GM23338 (cell line): ENCODE data around the gene SEPTIN8. TPM values are rescaled to one million over a fixed set of nuclear protein-coding genes. Genes with fewer than 3 reads are reported as not detected.

Experiments
- ATAC-seq: fragments of 200-7000 bp; cut with Tn5 transposase; 3 replicates; pipeline ENCODE4 v1.9.1; 2020
- DNase-seq: peaks from one replicate; pipeline ENCODE4 v3.0.0-alpha.2; 2015; ENCODE audit warnings: low spot score
- H2AFZ ChIP-seq: fragments of 200-600 bp; sonication (generic); 2 replicates; pipeline ENCODE4 v1.8.0; 2016; ENCODE audit warnings: antibody characterized with exemption, mild to moderate bottlenecking, moderate library complexity
- H3F3A ChIP-seq: fragments of 200-600 bp; sonication (generic); replicated peaks from 2 replicates; pipeline ENCODE4 v1.8.0; 2017; ENCODE audit warnings: antibody characterized with exemption, mixed run types, low read depth
- H3K27ac ChIP-seq: fragments of 200-600 bp; sonication (generic); 2 replicates; pipeline ENCODE4 v1.6.1; 2016; ENCODE audit warnings: low read depth
- H3K27me3 ChIP-seq: fragments of 200-600 bp; sonication (generic); 2 replicates; pipeline ENCODE4 v1.8.0; 2016; ENCODE audit warnings: mild to moderate bottlenecking, mixed run types, moderate library complexity; ENCODE audit not compliant: insufficient read depth
- H3K36me3 ChIP-seq: fragments of 200-600 bp; sonication (generic); 2 replicates; pipeline ENCODE4 v1.8.0; 2016; ENCODE audit warnings: mild to moderate bottlenecking; ENCODE audit not compliant: insufficient read depth
- H3K4me1 ChIP-seq: fragments of 200-600 bp; sonication (generic); 2 replicates; pipeline ENCODE4 v1.8.0; 2016; ENCODE audit warnings: mild to moderate bottlenecking, moderate library complexity; ENCODE audit not compliant: insufficient read depth
- H3K4me2 ChIP-seq: fragments of 200-600 bp; sonication (generic); 2 replicates; pipeline ENCODE4 v1.7.1; 2017; ENCODE audit warnings: mixed run types
- H3K4me3 ChIP-seq: fragments of 200-600 bp; sonication (generic); 2 replicates; pipeline ENCODE4 v1.6.1; 2016; ENCODE audit warnings: mixed run types
- H3K79me2 ChIP-seq: fragments of 200-600 bp; sonication (generic); replicated peaks from 2 replicates; pipeline ENCODE4 v1.8.0; 2017; ENCODE audit warnings: mild to moderate bottlenecking; ENCODE audit not compliant: insufficient read depth
- H3K9me2 ChIP-seq: fragments of 200-600 bp; sonication (generic); 2 replicates; pipeline ENCODE4 v1.8.0; 2017; ENCODE audit not compliant: insufficient read depth
- H4K20me1 ChIP-seq: fragments of 200-600 bp; sonication (generic); replicated peaks from 2 replicates; pipeline ENCODE4 v1.8.0; 2017; ENCODE audit warnings: mild to moderate bottlenecking; ENCODE audit not compliant: insufficient read depth
- H3K27ac Mint-ChIP-seq: 2 replicates; pipeline ENCODE4 v1.8.0; 2020; ENCODE audit warnings: inconsistent platforms, mild to moderate bottlenecking, moderate library complexity, mixed read lengths
- H3K27me3 Mint-ChIP-seq: 3 replicates; pipeline ENCODE4 v1.8.0; 2022; ENCODE audit warnings: low read depth, mild to moderate bottlenecking, moderate library complexity, mixed read lengths, inconsistent platforms; ENCODE audit not compliant: insufficient read depth, poor library complexity
- H3K36me3 Mint-ChIP-seq: 3 replicates; pipeline ENCODE4 v1.8.0; 2021; ENCODE audit warnings: low read depth, mild to moderate bottlenecking, inconsistent platforms, moderate library complexity, mixed read lengths
- H3K4me1 Mint-ChIP-seq: 3 replicates; pipeline ENCODE4 v1.8.0; 2020; ENCODE audit warnings: mild to moderate bottlenecking, inconsistent platforms, mixed read lengths
- H3K4me3 Mint-ChIP-seq: 3 replicates; pipeline ENCODE4 v1.8.0; 2021; ENCODE audit warnings: moderate library complexity, mild to moderate bottlenecking, inconsistent platforms, mixed read lengths
- H3K9me3 Mint-ChIP-seq: 3 replicates; pipeline ENCODE4 v1.8.0; 2020; ENCODE audit warnings: moderate library complexity, mild to moderate bottlenecking, inconsistent platforms, mixed read lengths
- NANOG ChIP-seq: IDR thresholded peaks from 2 replicates; pipeline ENCODE4 v1.6.1; 2016; ENCODE audit warnings: antibody characterized with exemption, borderline replicate concordance
- ZNF114 ChIP-seq: fragments of 250-450 bp; sonication (Bioruptor Pico); IDR thresholded peaks from 2 replicates; pipeline ENCODE4 v1.5.0; 2020; ENCODE audit warnings: mild to moderate bottlenecking, moderate library complexity
- ZNF331 ChIP-seq: fragments of 250-450 bp; sonication (Bioruptor Pico); IDR thresholded peaks from 2 replicates; pipeline ENCODE4 v1.5.0; 2020; ENCODE audit warnings: low read depth, mild to moderate bottlenecking, moderate library complexity
- polyA plus RNA-seq: library from polyadenylated mRNA; unstranded; fragments of >200 nt; fragmentation: Nextera tagmentation; extraction: Ambion mirVana; gene quantifications from 2 replicates; pipeline ENCODE4 v1.2.1, GENCODE V29; 2016
- total RNA-seq: library from RNA; depleted of rRNA; stranded (reverse); fragments of >200 nt; shearing (Covaris generic); gene quantifications from 2 replicates; pipeline ENCODE4 v1.2.3, GENCODE V29; 2014; rRNA removed

Gene SEPTIN8
- total and polyA plus RNA-seq, 2 experiments from 2014 or later, result 8.8 to 45.0 TPM

GRCh38 chr5:132704875-132705274 is 72.2 kb downstream of the SEPTIN8 start:
- no peaks in the 10 kb centered on the region for H4K20me1 ChIP-seq
- no peak for ATAC-seq
- H3K36me3 ChIP-seq, result no peaks in the 10 kb centered on the region
- no peak overlapping the region for H3K27ac ChIP-seq
- no peaks in the 10 kb centered on the region for H3K4me1 ChIP-seq
- H3K4me3 Mint-ChIP-seq, result no peak overlapping the region
- TF ChIP-seq ZNF331 (CRISPR knock-in tag), result no peak
- TF ChIP-seq ZNF114 (CRISPR knock-in tag), result no peak
- TF ChIP-seq NANOG, result no peak
- no peaks in the 10 kb centered on the region for H3K27me3 Mint-ChIP-seq
- H3K4me3 ChIP-seq, result no peak overlapping the region
- H3K9me2 ChIP-seq, result no peaks in the 10 kb centered on the region
- no peaks in the 10 kb centered on the region; the same call in 2 of the 3 replicates for H3K4me1 Mint-ChIP-seq
- no peaks in the 10 kb centered on the region for H3K9me3 Mint-ChIP-seq
- no peaks in the 10 kb centered on the region for H3K27me3 ChIP-seq
- peaks cover 18% of the 10 kb centered on the region; the same call in 2 of the 3 replicates for H3K36me3 Mint-ChIP-seq
- H2AFZ ChIP-seq, result no peak overlapping the region
- H3K27ac Mint-ChIP-seq, result no peak overlapping the region
- no peaks in the 10 kb centered on the region for H3F3A ChIP-seq
- no peak overlapping the region for H3K4me2 ChIP-seq
- no peaks in the 10 kb centered on the region for H3K79me2 ChIP-seq
- no peak for DNase-seq

Other genes starting within 250 kb of the SEPTIN8 start
- gene IL5, start 233.7 kb downstream of the SEPTIN8 start, total RNA-seq, result not detected in 2 replicates
- gene IL5, start 233.7 kb downstream of the SEPTIN8 start, polyA plus RNA-seq, result not detected in 2 replicates
- gene RAD50, start 220.3 kb downstream of the SEPTIN8 start, total RNA-seq, result 27.0 and 40.6 TPM in 2 replicates
- 35.5 and 52.2 TPM in 2 replicates for gene RAD50, start 220.3 kb downstream of the SEPTIN8 start, polyA plus RNA-seq
- not detected in 2 replicates for gene IL13, start 119.1 kb downstream of the SEPTIN8 start, total RNA-seq
- not detected in 2 replicates for gene IL13, start 119.1 kb downstream of the SEPTIN8 start, polyA plus RNA-seq
- not detected in 2 replicates for gene IL4, start 103.2 kb downstream of the SEPTIN8 start, total RNA-seq
- not detected in 2 replicates for gene IL4, start 103.2 kb downstream of the SEPTIN8 start, polyA plus RNA-seq
- 10.5 and 11.2 TPM in 2 replicates for gene KIF3A, start 39.7 kb downstream of the SEPTIN8 start, total RNA-seq
- gene KIF3A, start 39.7 kb downstream of the SEPTIN8 start, polyA plus RNA-seq, result 15.4 and 19.7 TPM in 2 replicates
- 0.74 and 2.5 TPM in 2 replicates for gene CCNI2, start 29.8 kb downstream of the SEPTIN8 start, total RNA-seq
- gene CCNI2, start 29.8 kb downstream of the SEPTIN8 start, polyA plus RNA-seq, result 0.55 and 1.1 TPM in 2 replicates
- gene SOWAHA, start 36.1 kb upstream of the SEPTIN8 start, total RNA-seq, result 0.52 and 0.93 TPM in 2 replicates
- gene SOWAHA, start 36.1 kb upstream of the SEPTIN8 start, polyA plus RNA-seq, result 0.18 TPM in 1 of 2 replicates, not detected in the other
- gene SHROOM1, start 53.4 kb upstream of the SEPTIN8 start, total RNA-seq, result 4.3 and 5.4 TPM in 2 replicates
- 2.5 and 2.6 TPM in 2 replicates for gene SHROOM1, start 53.4 kb upstream of the SEPTIN8 start, polyA plus RNA-seq
- gene GDF9, start 89.2 kb upstream of the SEPTIN8 start, total RNA-seq, result 0.14 and 0.66 TPM in 2 replicates
- gene GDF9, start 89.2 kb upstream of the SEPTIN8 start, polyA plus RNA-seq, result 0.11 and 0.37 TPM in 2 replicates
- 104 and 115 TPM in 2 replicates for gene UQCRQ, start 89.4 kb upstream of the SEPTIN8 start, total RNA-seq
- gene UQCRQ, start 89.4 kb upstream of the SEPTIN8 start, polyA plus RNA-seq, result 1,308 and 1,495 TPM in 2 replicates
- 0.54 and 1.8 TPM in 2 replicates for gene LEAP2, start 96.4 kb upstream of the SEPTIN8 start, total RNA-seq
- gene LEAP2, start 96.4 kb upstream of the SEPTIN8 start, polyA plus RNA-seq, result 1.5 and 1.6 TPM in 2 replicates
- 46.3 and 50.9 TPM in 2 replicates for gene AFF4, start 186.4 kb upstream of the SEPTIN8 start, total RNA-seq
- gene AFF4, start 186.4 kb upstream of the SEPTIN8 start, polyA plus RNA-seq, result 25.2 and 31.3 TPM in 2 replicates
- gene ZCCHC10, start 249.3 kb upstream of the SEPTIN8 start, total RNA-seq, result 25.3 and 29.2 TPM in 2 replicates
- 86.0 and 90.1 TPM in 2 replicates for gene ZCCHC10, start 249.3 kb upstream of the SEPTIN8 start, polyA plus RNA-seq